ENCODE measurements around the gene CFAP300.

CFAP300 gene

DNA sequence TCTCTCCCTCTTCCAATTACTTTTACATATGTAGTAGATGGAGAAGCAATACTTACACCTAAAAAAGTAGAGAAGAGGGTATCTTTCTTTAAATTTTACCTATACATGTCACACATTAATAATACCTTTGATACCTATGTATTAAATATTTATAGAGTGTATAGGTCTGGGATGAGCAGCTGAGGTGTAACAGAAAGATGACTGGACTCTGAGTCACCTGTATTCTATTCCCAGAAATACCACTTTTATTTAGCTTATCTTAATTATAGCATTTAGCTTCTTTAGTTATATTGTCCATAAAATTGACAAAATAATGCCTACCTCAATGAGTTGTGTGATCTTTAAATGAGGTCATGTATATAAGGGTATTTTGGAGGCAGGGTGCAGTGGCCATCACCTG lies 32.4 kb downstream of the CFAP300 start:
- DNase-seq: no peak

DNA sequence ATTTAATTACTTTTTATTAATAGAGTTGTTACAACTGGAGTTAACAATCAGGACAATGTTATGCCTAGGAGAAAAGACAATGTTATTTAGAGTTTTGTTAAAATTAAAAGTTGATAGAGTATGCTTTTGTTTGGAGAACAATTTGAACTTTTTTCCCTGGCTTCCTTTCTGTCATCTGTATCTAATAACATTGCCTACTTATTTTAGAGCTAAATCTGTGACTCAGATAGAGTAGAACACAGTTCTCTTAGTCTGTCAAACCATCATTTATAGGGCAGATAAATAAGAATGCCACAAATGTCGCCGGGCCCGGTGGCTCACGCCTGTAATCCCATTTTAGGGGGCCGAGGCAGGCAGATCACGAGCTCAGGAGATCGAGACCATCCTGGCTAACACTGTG lies 34.1 kb downstream of the CFAP300 start:
- no peak for DNase-seq

DNA sequence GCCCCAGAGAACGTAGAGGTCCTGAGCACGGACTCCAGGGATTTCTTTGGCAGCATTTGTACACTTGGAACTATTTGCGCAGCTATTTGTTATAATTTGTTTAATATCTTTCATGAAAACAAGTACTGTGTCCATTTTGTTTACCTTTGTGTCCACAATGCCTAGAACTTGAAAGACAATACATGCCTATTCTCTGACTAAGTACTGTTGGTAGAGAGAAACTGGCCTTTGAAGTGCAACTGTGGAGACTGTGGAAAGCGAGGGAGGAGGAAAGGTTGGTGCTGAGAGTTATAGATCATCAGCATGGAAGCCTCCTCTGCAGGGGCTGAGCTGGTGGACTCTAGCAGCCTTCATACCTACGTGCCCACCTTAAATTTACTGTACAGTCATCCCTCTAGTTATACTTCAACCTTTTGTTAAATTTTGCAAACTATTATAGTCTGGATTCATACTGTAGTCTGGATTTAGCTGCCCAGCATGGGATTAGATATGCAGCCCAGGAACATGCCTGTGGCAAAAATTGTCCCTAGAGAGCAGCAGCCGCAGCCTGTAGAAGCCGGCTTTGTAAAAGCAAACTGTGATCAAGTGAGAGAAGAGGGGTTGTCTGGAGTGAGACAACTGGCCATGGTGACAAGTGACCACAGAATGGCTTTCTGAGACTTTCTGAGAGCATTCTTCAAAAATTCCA lies 38.8 kb downstream of the CFAP300 start:
- DNase-seq: no peak

DNA sequence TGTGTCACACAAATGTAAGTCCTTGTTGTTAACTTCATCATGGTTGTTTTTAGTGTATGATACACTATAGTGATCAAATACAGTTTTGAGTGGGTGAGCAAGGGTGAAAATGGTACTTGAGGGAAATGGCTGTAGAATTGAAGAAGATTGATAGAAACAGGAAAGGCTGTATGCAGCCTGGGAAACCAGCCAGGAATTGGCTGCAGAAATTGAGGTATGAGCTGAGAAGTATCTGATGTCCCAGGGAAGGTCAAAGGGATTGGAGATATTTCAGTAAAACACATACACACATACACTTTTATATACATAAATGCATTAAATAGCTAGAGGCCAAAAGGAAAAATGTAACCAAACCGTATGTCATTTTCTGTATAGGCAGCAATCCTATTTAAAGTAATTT lies 49.9 kb downstream of the CFAP300 start:
- DNase-seq: no peak

DNA sequence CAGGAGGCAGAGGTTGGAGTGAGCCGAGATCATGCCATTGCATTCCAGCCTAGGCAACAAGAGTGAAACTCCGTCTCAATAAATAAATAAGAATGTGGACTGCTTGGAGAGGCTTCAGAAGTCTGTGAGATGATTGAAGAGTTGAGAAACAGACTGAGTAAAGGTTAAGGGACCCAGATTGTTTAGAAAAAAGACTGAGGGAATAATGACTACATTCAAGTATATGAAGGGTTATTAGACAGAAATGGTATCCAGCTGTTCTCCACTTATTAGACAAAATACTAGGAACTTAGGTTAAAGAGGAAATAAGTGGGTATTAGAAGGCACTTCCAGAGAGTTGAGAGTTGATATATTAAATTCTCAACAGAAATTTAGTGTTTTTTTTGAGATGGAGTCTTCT lies 52.5 kb downstream of the CFAP300 start:
- no peak for DNase-seq

DNA sequence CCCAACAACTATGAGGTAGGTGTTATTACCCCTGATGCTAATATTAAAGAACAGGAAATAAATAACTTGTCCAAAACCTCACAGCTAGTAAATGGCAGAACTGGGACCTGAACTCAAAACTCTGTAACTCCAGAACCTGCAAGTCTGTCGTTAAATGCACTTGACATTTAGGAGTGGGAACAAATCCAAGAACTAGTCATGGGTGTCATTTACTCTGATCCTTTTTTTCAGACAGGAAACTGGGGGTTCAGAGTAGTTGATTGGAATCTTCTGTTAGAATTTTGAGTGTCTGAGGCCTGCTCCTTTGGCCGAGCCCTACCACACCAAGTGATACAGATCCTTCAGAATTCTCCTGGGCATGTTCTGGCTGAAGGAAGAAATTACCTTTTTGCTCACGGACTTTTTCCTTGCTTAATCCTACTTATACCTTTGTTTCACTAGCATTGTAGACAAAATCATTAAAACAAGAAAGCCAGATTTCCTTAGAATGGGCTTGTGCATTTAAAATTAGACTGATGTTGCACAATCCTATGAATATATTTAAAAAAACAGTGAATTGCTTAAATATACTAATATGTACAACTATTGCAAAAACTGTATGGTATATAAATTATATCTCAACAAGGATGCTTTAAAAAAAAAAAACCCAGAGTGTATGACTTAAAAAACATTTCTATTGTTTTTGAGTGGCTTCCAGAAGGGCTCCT lies 61.6 kb downstream of the CFAP300 start:
- no peak for DNase-seq

DNA sequence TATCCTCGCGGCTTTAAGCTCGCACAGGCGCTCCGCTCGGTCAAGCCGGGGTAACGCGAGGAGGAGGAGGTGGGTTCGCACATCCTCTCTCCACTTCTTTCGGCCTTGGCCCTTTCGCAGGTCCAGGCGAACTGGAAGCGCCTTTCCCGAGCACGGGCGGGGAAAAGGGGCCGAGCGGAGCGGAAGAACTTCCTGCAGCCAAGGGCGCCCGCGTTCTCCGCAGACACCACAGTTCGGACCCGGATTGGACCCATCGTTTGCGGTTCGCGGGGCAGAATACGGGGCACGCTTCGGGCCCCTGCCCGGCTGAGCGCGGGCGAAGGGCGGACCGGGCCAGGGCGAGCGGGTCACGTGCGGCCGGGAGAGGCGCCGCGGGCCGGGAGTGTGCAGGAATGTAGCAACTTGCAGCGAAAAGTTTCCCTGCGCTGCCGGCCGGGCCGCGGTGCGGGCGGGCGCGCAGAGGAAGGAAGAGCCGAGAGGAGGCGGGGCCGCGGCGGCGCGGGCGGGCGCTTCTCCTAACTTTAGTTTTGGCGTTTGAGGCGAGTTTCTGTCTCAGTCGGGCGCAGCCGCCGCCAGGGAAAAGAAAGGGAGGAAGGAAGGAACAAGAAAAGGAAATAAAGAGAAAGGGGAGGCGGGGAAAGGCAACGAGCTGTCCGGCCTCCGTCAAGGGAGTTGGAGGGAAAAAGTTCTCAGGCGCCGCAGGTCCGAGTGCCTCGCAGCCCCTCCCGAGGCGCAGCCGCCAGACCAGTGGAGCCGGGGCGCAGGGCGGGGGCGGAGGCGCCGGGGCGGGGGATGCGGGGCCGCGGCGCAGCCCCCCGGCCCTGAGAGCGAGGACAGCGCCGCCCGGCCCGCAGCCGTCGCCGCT lies 62.9 kb downstream of the CFAP300 start, which contains the start of gene YAP1:
YAP1 (plus strand) TSS at position 552 of the 865 bp plus-strand sequence. CDS start 402 bp downstream, outside the sequence.
- DNase-seq: no peak

DNA sequence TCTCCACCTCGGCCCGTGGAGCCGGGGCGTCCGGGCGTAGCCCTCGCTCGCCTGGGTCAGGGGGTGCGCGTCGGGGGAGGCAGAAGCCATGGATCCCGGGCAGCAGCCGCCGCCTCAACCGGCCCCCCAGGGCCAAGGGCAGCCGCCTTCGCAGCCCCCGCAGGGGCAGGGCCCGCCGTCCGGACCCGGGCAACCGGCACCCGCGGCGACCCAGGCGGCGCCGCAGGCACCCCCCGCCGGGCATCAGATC lies 63.4 kb downstream of the CFAP300 start:
- no peak for DNase-seq

DNA sequence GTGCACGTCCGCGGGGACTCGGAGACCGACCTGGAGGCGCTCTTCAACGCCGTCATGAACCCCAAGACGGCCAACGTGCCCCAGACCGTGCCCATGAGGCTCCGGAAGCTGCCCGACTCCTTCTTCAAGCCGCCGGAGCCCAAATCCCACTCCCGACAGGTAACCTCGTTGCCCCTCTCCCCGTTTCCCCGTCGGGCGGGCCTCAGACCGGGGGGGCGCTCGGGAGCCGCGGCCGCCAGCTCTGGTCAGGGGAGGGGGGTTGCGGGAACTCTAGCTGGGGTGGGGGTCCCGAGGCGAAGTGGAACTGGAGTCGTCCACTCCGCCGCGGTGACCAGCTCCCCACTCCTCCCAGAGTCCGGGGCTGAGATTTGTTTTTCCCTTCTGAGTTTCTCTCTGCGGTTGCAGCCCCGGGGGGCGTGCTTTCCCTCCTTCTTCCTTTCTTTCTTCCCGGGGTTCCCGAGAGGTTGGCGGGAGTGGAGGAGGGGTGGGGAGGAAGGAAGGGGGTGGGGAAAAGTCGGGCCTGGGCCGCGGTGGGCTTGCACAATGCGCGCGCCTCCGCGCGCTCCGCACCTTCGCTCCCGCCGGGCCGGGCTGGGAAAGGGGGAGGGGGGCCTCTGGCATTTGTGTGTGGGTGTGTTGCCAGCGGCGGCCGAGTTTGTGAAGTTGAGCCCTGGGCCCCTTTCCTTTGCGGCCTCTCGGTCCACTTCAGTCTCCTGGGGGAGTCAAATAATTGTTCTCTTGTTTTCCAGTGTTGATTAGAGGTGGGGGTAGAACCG lies 64.0 kb downstream of the CFAP300 start:
- DNase-seq: no peak

DNA sequence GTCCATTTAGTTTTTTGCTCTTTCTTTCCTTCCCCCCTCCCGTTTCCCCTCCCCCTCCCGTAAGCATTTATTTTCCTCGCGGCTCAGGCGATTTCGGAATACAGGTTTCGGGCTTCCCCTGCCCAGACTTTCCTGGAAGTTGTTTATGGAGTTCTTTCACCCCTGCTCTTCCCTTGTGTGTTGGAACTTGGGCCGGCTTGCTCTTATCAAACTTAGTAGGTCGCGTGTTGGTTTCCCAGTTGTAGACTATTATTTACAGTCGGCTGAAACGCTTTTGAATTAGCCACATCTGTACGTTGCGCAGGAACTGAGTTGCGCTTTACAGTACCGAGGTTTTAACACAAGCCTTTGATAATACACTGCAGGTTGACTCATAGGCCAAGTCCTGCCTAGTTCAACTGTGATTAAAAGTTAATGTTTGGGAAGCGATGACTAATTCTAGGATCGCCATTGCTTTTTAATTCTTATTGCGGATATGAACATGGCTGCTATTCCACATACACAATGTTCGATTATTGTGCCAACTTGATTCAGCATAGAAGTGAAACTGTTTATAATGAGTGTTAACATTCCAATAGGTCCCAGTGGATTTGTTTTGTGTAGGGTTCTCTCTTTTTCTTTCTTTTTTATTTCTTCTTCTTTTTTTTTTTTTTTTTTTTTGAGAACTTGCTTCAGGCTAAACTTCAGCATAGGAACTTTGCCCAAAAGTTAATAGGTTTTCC lies 64.7 kb downstream of the CFAP300 start:
- DNase-seq: no peak

DNA sequence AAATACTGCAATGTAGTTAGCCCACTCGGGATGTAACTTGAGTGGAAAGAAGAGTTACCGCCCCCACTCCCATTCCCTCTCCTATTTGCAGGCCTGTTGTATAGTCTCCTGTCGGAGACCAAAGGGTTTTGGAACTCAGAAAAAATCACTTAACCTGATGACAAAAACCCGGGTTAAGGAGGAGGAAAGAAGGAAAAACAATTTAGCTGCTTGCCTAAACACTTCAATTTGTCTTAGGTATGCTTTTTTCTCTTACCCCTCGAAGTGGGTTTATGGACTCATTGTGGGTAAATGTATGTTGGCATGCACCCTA lies 65.2 kb downstream of the CFAP300 start:
- DNase-seq: no peak

DNA sequence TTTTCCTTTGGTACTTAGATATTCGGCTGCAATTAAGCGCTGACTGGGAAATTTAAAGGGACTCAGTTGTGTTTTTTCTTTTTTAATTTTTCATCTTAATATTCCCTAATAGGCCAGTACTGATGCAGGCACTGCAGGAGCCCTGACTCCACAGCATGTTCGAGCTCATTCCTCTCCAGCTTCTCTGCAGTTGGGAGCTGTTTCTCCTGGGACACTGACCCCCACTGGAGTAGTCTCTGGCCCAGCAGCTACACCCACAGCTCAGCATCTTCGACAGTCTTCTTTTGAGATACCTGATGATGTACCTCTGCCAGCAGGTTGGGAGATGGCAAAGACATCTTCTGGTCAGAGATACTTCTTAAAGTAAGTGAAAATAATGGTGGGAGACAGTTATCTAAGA lies 66.8 kb downstream of the CFAP300 start:
- no peak for DNase-seq

DNA sequence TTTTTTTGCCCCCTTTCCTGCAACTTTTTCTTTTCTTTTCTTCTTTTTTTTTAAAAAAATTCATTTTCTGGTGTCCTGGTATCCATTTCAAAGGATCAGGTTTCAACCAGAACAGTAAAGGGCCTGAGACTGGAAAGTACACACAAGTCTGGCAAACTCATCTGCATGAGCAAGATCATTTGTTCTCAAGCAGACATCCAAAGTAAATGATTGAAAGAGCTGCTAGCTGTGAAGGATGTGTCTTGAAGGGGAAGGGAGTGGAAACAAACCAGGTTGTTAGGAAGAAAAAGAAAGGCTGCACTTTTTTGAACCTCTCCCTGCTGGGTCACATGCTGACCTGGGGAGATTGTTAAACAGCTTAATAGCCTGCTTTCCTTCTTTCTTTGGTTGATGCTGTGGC lies 68.3 kb downstream of the CFAP300 start:
- no peak for DNase-seq

DNA sequence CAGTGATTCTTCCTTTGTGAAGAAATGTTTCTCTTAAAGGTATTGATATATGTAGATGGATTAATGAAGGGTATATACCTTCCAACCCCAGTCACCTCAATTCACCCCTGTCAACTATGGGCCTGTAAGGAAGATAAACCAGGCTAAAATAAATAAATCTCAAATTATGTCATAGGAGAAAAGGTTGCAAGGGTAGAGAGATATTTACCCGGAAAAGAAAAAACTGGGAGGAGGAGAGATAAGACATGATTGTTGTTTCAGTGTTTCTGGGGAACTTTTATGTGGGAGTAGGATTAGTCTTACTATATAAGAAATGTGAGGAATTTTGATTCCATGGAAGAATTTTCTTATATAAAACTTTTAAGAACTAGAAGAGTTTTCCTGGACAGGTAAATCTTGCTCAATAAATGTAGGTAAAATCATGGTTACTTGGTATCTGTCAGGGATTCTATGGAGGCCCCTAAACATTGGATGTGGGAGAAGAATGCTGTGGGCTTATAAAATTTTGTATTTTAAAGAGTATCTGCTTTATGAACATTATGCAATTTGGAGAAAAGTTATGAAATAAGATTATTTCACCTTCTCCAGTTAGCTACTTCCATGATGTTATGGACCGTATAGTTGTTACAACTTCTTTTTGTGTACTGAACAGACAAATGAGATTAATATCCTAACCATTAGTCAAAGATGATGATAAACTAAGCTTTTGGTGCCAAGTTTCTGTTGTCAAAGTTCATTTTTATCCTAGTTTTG lies 69.4 kb downstream of the CFAP300 start:
- DNase-seq: no peak

DNA sequence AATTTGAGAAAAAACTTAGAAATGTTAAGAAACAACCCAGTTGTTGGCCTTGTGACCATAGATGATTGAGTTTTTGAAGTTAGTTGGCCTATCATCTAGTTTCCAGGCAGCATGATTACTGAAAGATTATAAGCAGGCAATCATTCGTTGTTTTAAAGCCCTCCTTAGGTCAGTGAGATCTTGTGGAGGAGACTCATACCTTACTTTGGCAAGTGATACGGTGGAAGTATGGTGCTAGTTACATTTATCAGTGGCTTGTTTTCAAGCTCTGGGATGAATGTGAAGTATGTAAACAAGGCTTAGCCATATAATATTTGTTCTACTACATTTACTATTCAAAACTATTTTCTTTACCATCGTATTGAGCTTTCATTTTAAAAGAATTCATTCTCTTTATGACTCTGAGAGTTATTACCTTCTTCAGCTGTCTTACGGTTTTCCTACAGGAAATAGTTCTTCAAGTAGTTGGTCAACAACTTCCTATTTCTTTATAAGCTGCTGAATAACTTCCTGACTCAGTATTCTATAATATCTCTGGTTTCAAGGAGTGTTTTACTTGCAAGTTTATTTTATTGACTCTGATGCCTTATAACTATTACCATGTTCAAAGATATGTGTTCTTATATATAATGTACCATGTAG lies 70.4 kb downstream of the CFAP300 start:
- no peak for DNase-seq

DNA sequence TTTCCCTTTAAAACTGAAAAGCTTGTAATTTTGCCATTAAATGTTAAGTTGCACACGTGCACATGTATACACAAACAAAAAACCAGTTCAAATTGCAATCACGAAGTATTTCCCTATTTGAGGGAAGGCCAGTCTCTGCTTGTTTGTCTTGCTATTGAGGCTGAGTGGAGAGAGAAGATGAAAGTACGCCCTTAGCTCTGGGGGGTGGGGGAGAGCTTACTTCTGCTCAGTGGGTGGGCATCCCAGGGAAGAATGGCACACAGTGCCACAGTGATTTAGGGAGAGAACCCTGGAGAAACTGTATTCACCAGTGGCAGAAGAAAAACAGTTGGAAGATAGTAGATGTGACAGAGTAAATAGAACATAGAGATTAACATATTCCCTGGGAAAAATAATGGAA lies 71.7 kb downstream of the CFAP300 start:
- DNase-seq: no peak

DNA sequence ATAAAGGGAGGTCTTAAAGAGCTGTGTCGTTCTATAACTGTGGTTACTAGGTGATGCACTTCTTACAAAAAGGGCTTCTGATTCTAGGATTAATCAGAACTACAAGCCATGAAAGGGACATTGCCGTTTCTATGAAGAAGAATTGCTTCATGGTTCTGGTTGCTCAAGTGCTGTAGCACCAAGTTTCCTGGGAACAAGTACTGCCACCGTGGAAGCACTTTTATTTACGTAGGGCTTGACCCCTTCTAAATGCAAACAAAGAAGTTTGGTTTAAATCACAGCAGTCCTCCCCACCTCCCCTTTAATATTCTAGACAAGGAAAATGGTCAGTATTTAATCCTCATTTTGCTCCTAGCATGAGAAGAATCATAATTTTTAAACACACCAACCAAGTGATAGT lies 72.8 kb downstream of the CFAP300 start:
- peak; percentile 21 for DNase-seq

DNA sequence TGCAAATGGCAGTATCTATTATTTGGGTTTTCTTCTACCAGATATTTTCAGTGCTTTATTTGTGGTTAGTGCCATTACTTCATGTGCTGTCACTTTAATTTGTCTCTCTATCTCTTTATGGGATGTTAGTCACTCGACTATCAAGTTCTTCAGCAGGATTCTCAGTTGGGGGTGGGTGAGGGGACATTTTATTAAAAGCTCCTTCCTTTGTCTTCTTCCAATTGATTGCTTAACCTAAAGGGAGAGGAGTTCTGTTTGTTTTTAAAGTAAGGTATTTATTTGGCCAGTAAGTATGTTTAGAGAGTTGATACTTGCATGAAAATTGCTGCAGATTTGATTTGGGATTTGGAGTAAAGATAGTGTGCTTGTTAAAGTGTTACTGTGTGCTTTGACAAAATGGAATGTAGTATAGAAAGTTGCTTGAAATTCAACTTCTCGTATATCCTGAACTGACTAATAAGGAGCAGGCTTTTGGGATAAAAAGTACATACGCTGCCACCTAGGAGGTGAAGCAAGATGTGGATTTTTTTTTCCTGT lies 73.3 kb downstream of the CFAP300 start:
- no peak for DNase-seq

DNA sequence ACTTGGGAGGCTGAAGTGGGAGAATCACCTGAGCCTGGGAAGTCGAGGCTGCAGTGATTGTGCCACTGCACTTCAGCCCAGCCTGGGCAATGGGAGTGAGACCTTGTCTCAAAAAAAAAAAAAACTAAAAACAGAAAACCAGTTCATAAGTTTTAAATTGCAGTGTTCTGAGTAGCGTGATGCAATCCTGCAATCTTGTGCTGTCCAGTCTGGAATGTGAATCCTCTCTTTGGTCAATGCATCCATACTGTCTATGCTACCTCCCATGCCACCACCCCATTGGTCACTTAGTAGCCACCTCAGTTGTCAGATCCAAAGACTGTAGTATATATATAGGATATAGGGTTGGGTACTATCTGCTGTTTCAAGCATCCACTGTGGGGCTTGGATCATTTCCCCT lies 74.1 kb downstream of the CFAP300 start:
- DNase-seq: no peak

Measured in NCI-H187 treated with DMSO at 0.1 percent for 48 hours (cell line).